ENCODE measurements around the gene EIF1AD. TPM values are rescaled to one million over a fixed set of nuclear protein-coding genes. Genes with fewer than 3 reads are reported as not detected.

Gene EIF1AD
- total and polyA plus RNA-seq, 4 experiments from 2014 or later = 15.5 to 65.4 (median 40.2) TPM

DNA sequence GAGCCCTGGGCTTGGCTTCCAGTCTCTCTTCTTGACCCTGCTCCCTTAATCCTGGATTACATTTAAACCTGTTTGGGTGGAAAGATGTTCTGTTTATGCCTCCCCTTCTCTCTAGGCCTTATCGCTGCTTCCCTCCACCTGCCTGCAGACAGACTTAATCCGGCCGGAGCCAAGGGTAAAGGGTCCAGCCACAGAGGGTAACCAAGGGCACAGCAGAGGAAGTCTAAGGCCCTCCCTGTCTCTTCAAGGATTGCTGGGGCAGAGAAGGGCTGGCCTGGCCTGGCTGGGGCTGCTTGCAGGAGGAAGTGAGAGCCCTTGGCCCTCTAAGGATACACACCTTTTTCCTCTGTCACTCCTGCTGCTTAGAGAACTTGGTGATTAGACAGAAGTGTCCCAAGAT is 44.9 kb upstream of the EIF1AD start:
- peaks cover 0 to 1% of the 10 kb centered on the region in 2 donors for H3K27me3 Mint-ChIP-seq
- no peaks in the 10 kb centered on the region for H3K36me3 ChIP-seq (ENCODE audit: insufficient read depth, low read length)
- DNase-seq = no peak
- H3K27ac Mint-ChIP-seq = no peak overlapping the region
- ChIA-PET CTCF (ENCODE audit: partially characterized antibody) (interaction anchor here (1.2 to 4.7 kb wide), 7 partner anchors 23 to 336 kb away, joined by 3 to 39 read pairs (median 4); partner anchors contain the start of genes KAT5 and PACS1), POLR2A (ENCODE audit: partially characterized antibody) (no interaction called here)
- H3K4me3 Mint-ChIP-seq = no peak overlapping the region
- intact Hi-C loops (cut with micrococcal nuclease) = no loop called here
- no peak overlapping the region for H3K27ac ChIP-seq (ENCODE audit: low read depth, low read length)
- no peaks in the 10 kb centered on the region for H3K27me3 ChIP-seq (ENCODE audit: insufficient read depth, low read length)
- no peaks in the 10 kb centered on the region for H3K9me3 Mint-ChIP-seq
- peaks cover 21% of the 10 kb centered on the region for H3K4me1 ChIP-seq (ENCODE audit: insufficient read depth, low read length)
- H3K36me3 Mint-ChIP-seq = no peaks in the 10 kb centered on the region
- no peaks in the 10 kb centered on the region for H3K9me3 ChIP-seq (ENCODE audit: control insufficient read depth in 1 of 2, low read length in 2 of 2)
- H3K4me1 Mint-ChIP-seq = peaks cover 10 to 28% (median 17%) of the 10 kb centered on the region in 4 donors
- H3K4me3 ChIP-seq (ENCODE audit: low read length in 2 of 2) = no peak overlapping the region

DNA sequence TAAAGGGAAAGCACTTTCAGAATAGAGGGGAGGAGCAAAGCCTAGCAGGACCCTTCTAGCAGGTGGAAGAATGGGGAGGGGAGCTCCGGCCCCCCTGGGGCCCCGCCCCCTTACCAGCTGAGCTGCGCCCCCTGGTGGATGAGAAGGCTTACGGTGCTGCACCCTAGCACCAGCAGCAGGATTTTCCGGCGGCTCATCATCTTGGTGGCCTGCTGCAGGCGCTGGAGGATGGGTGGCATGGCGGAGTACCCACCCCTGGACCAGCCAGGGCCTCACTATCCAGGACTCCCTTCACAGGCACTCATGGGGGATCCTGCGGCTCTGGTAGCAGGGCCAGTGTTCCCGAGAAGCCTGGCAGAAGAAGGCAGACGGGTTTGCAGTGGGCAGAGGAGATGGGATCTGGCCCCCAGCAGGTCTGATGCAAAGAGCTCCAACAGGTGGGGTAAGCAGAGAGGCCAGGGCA is 43.3 kb upstream of the EIF1AD start:
- Mint-ChIP-seq H3K27me3 (peaks cover 0 to 2% of the 10 kb centered on the region in 2 donors), H3K4me3 (peak overlapping the region in 2 of 8 donors; percentile 32 to 55)

DNA sequence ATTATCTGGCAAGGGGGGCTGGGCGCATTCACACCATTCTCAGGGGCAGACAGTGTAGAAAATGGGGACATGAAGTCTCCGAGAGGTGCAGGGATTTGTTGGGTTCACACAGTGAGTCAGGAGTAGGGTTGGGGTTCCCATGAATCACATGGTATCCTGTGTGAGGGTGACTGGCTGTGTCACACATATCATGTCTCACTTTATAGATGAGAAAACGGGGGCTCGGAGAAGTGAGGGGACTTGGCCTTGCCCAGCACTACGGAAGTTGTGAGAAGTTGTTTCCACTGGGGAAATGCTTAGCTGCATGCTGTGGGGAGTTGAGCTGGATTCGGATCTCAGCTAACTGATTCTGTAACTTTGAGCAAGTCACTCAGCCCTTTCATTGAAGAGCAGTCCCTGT is 42.8 kb upstream of the EIF1AD start:
- intact Hi-C loops (cut with micrococcal nuclease) = loop anchor here (1.0 kb wide), 1 partner anchor 90 kb away; no protein-coding TSS in a partner anchor
- H3K36me3 Mint-ChIP-seq = no peaks in the 10 kb centered on the region
- Histone ChIP-seq H3K36me3 (ENCODE audit: insufficient read depth, low read length) (no peaks in the 10 kb centered on the region), H3K4me3 (ENCODE audit: low read length in 2 of 2) (no peak overlapping the region), H3K4me1 (ENCODE audit: insufficient read depth, low read length) (peaks cover 12% of the 10 kb centered on the region), H3K9me3 (ENCODE audit: control insufficient read depth in 1 of 2, low read length in 2 of 2) (no peaks in the 10 kb centered on the region), H3K27me3 (ENCODE audit: insufficient read depth, low read length) (no peaks in the 10 kb centered on the region), H3K27ac (ENCODE audit: low read depth, low read length) (no peak overlapping the region)
- peaks cover 5 to 16% (median 9%) of the 10 kb centered on the region in 4 donors for H3K4me1 Mint-ChIP-seq
- H3K4me3 Mint-ChIP-seq = peak overlapping the region in 2 of 8 donors; percentile 32 to 55
- H3K27ac Mint-ChIP-seq = peak overlapping the region in 2 of 7 donors; percentile 9 to 67
- H3K9me3 Mint-ChIP-seq = no peaks in the 10 kb centered on the region
- ChIA-PET CTCF (ENCODE audit: partially characterized antibody) (interaction anchor here (0.6 to 4.7 kb wide), 37 partner anchors 8 to 677 kb away, joined by 3 to 39 read pairs (median 4); partner anchors contain the start of genes CATSPER1, CST6, KAT5 and PACS1), POLR2A (ENCODE audit: partially characterized antibody) (interaction anchor here (0.9 to 1.5 kb wide), 8 partner anchors 8 to 333 kb away, joined by 3 to 7 read pairs (median 4); partner anchors contain the start of genes CCDC85B and SF3B2)
- H3K27me3 Mint-ChIP-seq = peaks cover 0 to 2% of the 10 kb centered on the region in 2 donors
- peak in 1 of 5 donors; percentile 66 for DNase-seq

More for the DNA sequence above, 43.3 kb upstream of the EIF1AD start:
- Mint-ChIP-seq H3K4me1 (peaks cover 5 to 16% (median 9%) of the 10 kb centered on the region in 4 donors), H3K9me3 (no peaks in the 10 kb centered on the region), H3K36me3 (no peaks in the 10 kb centered on the region), H3K27ac (peak overlapping the region in 2 of 7 donors; percentile 9 to 67)
- H3K4me1 ChIP-seq (ENCODE audit: insufficient read depth, low read length) = peaks cover 12% of the 10 kb centered on the region
- H3K27me3 ChIP-seq (ENCODE audit: insufficient read depth, low read length) = no peaks in the 10 kb centered on the region
- intact Hi-C loops (cut with micrococcal nuclease) = loop anchor here (1.0 kb wide), 1 partner anchor 89 kb away; no protein-coding TSS in a partner anchor
- ChIA-PET POLR2A (ENCODE audit: partially characterized antibody) (interaction anchor here (0.9 to 1.5 kb wide), 8 partner anchors 9 to 334 kb away, joined by 3 to 7 read pairs (median 4); partner anchors contain the start of gene CCDC85B), CTCF (ENCODE audit: partially characterized antibody) (interaction anchor here (0.6 to 4.7 kb wide), 38 partner anchors 8 to 678 kb away, joined by 3 to 39 read pairs (median 4); partner anchors contain the start of genes BANF1, CATSPER1, CST6 and KAT5)
- no peaks in the 10 kb centered on the region for H3K9me3 ChIP-seq (ENCODE audit: control insufficient read depth in 1 of 2, low read length in 2 of 2)
- no peaks in the 10 kb centered on the region for H3K36me3 ChIP-seq (ENCODE audit: insufficient read depth, low read length)
- DNase-seq = peak; percentile 78 to 86 (median 81)
- H3K27ac ChIP-seq (ENCODE audit: low read depth, low read length) = no peak overlapping the region
- no peak overlapping the region for H3K4me3 ChIP-seq (ENCODE audit: low read length in 2 of 2)

DNA sequence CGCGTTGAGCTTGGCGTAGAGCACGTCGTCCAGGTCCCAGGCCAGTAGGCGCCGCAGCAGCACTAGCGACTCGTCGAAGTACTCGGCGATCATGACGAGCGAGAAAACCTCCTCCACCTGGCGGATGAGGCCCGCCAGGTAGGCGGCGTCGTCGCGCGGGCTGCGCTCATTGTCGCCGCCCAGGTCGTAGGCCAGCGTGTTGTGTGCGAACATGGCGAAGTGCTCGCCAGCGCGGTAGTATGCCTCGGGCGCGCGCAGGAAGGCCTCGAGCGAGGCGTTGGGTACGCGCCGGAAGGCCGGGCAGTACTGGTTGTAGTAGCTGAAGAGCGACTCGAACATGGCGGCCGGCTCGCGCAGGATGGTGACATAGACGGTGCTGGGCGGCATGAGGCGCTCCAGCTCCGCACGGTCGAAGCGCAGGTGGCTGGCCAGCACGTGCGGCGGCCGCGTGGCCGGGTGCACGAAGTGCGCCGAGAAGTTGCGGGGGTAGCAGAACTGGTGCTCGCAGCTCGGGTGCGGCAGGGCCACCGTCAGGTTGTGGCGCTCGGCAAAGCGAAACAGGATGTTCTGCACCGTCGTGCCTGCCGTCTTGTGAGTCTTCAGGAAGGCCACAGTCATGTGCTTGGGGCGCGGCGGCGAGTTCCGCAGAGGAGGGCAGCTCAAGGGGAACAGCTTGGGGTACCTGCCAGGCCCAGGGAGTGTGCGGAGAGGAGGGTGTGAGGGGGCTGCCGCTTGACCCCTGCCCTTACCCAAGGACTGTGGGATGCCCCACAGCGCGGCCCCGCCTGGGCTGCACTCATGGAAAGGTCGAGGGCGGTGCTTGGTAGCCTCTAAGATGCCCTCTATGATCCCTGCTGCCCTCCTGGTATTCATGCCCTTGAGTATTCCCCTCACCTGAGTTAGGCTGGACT is 41.3 kb upstream of the EIF1AD start:
- Histone ChIP-seq H3K36me3 (ENCODE audit: insufficient read depth, low read length) (no peaks in the 10 kb centered on the region), H3K27ac (ENCODE audit: low read depth, low read length) (no peak overlapping the region), H3K4me1 (ENCODE audit: insufficient read depth, low read length) (peaks cover 12% of the 10 kb centered on the region), H3K9me3 (ENCODE audit: control insufficient read depth in 1 of 2, low read length in 2 of 2) (no peaks in the 10 kb centered on the region), H3K27me3 (ENCODE audit: insufficient read depth, low read length) (no peaks in the 10 kb centered on the region), H3K4me3 (ENCODE audit: low read length in 2 of 2) (no peak overlapping the region)
- no peak overlapping the region for H3K27ac Mint-ChIP-seq
- intact Hi-C loops (cut with micrococcal nuclease) = no loop called here
- H3K27me3 Mint-ChIP-seq = peaks cover 0 to 1% of the 10 kb centered on the region in 2 donors
- peaks cover 5 to 12% (median 9%) of the 10 kb centered on the region in 4 donors for H3K4me1 Mint-ChIP-seq
- no peak overlapping the region for H3K4me3 Mint-ChIP-seq
- ChIA-PET POLR2A (ENCODE audit: partially characterized antibody) (interaction anchor here (0.6 to 2.0 kb wide), 3 partner anchors 9 to 110 kb away, joined by 3 to 8 read pairs (median 3); partner anchors contain the start of gene SF3B2), CTCF (ENCODE audit: partially characterized antibody) (interaction anchor here (0.5 to 4.7 kb wide), 11 partner anchors 8 to 332 kb away, joined by 3 to 39 read pairs (median 13); partner anchors contain the start of genes CST6, KAT5, PACS1 and SF3B2)
- no peak for DNase-seq
- no peaks in the 10 kb centered on the region for H3K36me3 Mint-ChIP-seq
- H3K9me3 Mint-ChIP-seq = no peaks in the 10 kb centered on the region

DNA sequence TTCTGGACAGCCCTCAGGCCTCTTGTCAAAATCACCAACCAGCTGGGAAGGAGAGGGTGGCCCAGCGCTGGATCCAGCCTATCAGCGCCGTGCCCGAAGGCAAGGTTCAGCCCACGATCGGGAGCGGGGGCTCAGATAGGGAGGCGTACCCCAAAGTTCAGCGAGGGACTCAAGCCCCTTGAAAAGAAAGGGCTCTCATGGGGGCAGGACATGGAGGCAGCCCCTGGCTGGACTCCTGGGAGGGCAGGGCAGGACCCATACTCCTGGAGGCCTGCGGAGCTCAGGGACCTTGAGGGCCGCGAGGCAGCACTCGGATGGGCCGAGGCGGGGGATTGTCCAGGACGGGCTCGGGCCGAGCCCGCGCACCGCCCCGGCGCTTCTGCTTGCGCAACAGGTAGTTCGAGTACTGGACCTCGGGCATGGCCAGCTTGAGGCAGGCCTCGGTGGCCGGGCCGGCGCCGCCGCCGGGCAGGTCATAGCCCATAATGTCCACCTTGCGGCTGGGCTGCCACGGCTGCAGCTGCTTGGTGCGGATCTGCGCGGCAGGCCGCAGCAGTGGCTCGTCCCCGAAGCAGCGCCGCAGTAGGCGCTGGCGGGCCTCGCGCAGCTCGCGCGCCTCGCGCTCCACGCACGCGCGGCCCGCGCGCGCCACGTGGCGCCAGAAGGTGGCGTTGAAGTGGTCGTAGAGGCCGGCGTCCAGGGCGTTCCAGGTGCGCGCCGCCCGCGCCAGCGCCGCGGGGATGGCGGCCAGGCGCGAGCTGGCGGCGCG is 40.5 kb upstream of the EIF1AD start:
- H3K36me3 Mint-ChIP-seq = no peaks in the 10 kb centered on the region
- Histone ChIP-seq H3K4me1 (ENCODE audit: insufficient read depth, low read length) (peaks cover 12% of the 10 kb centered on the region), H3K36me3 (ENCODE audit: insufficient read depth, low read length) (no peaks in the 10 kb centered on the region), H3K9me3 (ENCODE audit: control insufficient read depth in 1 of 2, low read length in 2 of 2) (no peaks in the 10 kb centered on the region), H3K4me3 (ENCODE audit: low read length in 2 of 2) (no peak overlapping the region), H3K27ac (ENCODE audit: low read depth, low read length) (no peak overlapping the region), H3K27me3 (ENCODE audit: insufficient read depth, low read length) (no peaks in the 10 kb centered on the region)
- H3K27ac Mint-ChIP-seq = no peak overlapping the region
- DNase-seq = no peak
- peaks cover 0 to 1% of the 10 kb centered on the region in 2 donors for H3K27me3 Mint-ChIP-seq
- ChIA-PET CTCF (ENCODE audit: partially characterized antibody) (interaction anchor here (0.9 to 4.7 kb wide), 6 partner anchors 9 to 50 kb away, joined by 3 to 29 read pairs (median 4); partner anchors contain the start of genes PACS1 and SF3B2), POLR2A (ENCODE audit: partially characterized antibody) (interaction anchor here (1.3 to 2.0 kb wide), 2 partner anchors 10 to 26 kb away, joined by 4 to 8 read pairs; partner anchors contain the start of gene SF3B2)
- no peaks in the 10 kb centered on the region for H3K9me3 Mint-ChIP-seq
- H3K4me3 Mint-ChIP-seq = no peak overlapping the region
- H3K4me1 Mint-ChIP-seq = peaks cover 5 to 12% (median 9%) of the 10 kb centered on the region in 4 donors
- intact Hi-C loops (cut with micrococcal nuclease) = no loop called here

DNA sequence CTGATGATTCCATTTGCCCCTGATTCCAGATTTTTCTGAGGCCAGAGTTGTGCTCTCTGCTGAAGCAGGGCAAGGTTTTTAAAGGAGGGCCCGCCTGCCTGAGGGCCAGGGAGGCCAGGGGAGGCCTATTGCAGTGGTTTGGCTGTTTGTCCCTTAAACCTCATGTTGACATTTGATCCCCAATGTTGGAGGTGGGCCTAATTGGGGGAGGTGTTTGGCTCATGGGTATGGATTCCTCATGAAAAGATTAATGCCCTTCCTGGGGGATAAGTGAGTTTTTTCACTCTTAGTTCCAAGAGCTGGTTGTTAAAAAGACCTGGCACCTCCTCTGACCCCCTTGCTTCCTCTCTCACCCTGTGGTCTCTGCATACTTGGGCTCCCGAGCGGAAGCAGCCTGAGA is 37.8 kb upstream of the EIF1AD start:
- H3K27me3 Mint-ChIP-seq = peaks cover 1 to 2% of the 10 kb centered on the region in 2 donors
- ChIA-PET CTCF (ENCODE audit: partially characterized antibody) (interaction anchor here (3.0 kb wide), 1 partner anchor 12 kb away, joined by 11 read pairs; the partner anchor contains the start of gene SF3B2), POLR2A (ENCODE audit: partially characterized antibody) (no interaction called here)
- Histone ChIP-seq H3K27me3 (ENCODE audit: insufficient read depth, low read length) (no peaks in the 10 kb centered on the region), H3K9me3 (ENCODE audit: control insufficient read depth in 1 of 2, low read length in 2 of 2) (no peaks in the 10 kb centered on the region), H3K27ac (ENCODE audit: low read depth, low read length) (no peak overlapping the region), H3K4me1 (ENCODE audit: insufficient read depth, low read length) (peaks cover 2% of the 10 kb centered on the region), H3K36me3 (ENCODE audit: insufficient read depth, low read length) (no peaks in the 10 kb centered on the region), H3K4me3 (ENCODE audit: low read length in 2 of 2) (no peak overlapping the region)
- H3K4me1 Mint-ChIP-seq = peaks cover under 1 to 5% (median 3%) of the 10 kb centered on the region in 4 donors
- H3K4me3 Mint-ChIP-seq = no peak overlapping the region
- intact Hi-C loops (cut with micrococcal nuclease) = no loop called here
- H3K9me3 Mint-ChIP-seq = no peaks in the 10 kb centered on the region
- no peaks in the 10 kb centered on the region for H3K36me3 Mint-ChIP-seq
- no peak overlapping the region for H3K27ac Mint-ChIP-seq
- no peak for DNase-seq
